Hematopoietic multipotent progenitor cell (in vitro differentiated cells): Measurements from ENCODE around the gene PAXIP1. TPM values are rescaled to one million over a fixed set of nuclear protein-coding genes. Genes with fewer than 3 reads are reported as not detected.
"Not testable (repeated sequence)": the region's sequence is repeated elsewhere in the genome, so short reads cannot be mapped to it uniquely, and the experiment has no call there.

Experiments used
- DNase-seq, 3 donors: peaks; one replicate each; pipeline ENCODE4 v3.0.0-alpha.2; 2011 to 2015; ENCODE audit warnings: low read depth in 2 of 3, low spot score in 2 of 3
- total RNA-seq: library from RNA; depleted of rRNA; stranded (reverse); fragments of >200 nt; gene quantifications from one replicate; pipeline ENCODE4 v1.2.3, GENCODE V29; 2012

The PAXIP1 gene
- total RNA-seq, 1 donor, result 9.7 TPM

DNA sequence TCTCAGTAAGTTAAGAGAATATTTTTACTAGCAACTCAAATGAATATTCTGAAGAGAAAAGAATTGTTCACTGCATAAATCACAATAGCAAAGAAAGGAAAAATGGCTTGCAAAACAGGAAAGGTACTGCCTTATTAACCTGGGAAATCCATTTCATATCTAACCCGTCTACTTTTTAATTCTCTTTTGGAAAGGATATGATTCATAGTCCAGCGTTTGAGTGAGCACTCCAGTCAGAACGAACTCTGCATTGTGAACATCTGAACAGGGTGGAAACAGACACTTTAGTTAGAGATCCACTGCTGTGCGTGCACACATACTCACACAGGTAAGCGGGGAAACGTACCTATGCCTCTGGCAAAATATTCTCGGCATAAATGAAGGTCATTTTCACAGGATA lies 56.8 kb downstream of the PAXIP1 start:
- no peak for DNase-seq

DNA sequence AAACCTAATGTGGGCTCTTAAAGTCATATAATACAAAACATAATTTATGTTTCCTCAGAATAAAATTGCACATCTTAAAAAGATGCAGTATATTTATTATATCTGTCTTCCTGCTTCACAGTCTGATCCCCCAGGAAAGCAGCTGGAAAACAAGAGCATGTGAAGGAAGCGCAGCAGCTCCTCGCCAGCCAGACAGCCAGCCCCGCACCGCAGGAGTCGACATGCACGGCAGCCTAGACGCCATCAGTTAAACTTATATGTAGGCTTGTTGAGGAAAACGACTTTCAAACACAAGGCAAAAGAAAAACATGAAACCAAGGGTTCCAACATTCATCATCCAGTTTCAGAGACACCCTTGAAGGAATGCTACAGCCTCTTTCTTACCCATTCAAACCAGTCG lies 59.0 kb downstream of the PAXIP1 start:
- DNase-seq, result no peak

DNA sequence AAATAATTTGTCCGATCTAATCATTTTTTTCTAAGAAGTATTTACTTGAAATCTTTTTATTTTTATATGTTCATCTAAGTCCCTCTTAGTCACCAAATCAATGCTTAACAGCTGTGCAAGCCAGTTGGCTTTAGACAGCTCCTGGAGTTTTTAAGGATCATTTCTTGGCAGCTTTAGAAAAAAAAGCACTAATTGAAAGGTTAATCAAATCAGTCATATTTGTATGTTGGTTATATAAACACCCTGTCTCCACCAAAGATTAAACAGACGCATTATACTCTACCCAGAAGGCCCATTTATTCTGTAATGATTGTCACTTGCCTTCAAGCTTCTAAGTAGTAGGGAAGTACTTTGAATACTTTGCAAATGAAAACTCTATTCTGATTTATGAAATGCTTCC lies 60.2 kb downstream of the PAXIP1 start:
- DNase-seq, result no peak

DNA sequence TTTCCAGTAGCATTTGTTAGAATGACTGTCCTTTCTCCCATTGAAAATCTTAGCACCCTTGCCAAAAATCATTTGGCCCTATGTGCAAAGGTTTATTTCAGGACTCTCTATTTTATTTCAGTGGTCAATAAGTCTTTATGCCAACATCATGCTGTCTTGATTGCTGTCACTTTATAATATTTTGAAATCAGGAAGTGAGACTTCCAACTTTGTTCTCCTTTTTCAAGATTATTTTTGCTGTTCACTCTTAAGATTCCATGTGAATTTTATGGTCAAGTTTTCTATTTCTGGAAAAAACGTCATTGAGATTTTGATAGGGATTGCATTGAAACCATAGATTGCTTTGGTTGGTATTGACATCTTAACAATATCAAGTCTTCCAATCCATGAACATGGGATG lies 65.1 kb downstream of the PAXIP1 start:
- DNase-seq, result no peak

DNA sequence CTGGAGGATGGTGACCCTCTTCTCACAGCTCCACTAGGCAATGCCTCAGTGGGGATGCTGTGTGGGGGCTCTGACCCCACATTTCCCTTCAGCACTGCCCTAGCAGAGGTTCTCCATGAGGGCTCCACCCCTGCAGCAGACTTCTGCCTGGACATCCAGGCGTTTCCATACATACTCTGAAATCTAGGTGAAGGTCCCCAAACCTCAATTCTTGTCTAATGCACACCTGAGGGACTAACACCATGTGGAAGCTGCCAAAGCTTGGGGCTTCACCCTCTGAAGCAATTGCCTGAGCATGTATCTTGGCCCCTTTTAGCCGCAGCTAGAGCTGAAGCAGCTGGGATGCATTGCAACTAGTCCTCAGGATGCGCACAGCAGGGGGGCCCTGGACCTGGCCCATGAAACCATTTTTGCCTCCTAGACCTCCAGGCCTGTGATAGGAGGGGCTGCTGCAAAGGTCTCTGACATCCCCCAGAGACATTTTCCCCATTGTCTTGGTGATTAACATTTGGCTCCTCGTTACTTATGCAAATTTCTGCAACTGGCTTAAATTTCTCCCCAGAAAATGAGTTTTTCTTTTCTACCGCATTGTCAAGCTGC lies 68.5 kb downstream of the PAXIP1 start:
- not testable (repeated sequence) for DNase-seq

DNA sequence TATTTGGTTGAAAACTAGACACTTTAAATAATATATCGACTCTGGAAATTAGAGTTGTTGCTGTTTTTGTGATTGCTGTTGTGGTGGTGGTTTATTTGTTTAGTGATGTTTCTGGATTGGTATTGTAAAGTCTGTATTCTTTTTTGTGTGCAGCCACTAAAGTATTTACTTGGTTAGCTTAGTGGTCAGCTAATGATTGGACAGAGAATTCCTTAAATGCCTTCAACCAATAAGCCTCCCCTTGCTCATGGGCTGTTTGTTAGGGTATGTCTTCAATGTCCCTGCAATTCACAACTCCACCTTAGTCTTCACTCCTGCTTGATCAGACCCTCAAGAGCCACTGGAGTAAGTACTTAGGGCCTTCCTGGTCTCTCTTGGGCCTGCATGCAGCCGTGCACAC lies 71.0 kb downstream of the PAXIP1 start:
- DNase-seq, result no peak

DNA sequence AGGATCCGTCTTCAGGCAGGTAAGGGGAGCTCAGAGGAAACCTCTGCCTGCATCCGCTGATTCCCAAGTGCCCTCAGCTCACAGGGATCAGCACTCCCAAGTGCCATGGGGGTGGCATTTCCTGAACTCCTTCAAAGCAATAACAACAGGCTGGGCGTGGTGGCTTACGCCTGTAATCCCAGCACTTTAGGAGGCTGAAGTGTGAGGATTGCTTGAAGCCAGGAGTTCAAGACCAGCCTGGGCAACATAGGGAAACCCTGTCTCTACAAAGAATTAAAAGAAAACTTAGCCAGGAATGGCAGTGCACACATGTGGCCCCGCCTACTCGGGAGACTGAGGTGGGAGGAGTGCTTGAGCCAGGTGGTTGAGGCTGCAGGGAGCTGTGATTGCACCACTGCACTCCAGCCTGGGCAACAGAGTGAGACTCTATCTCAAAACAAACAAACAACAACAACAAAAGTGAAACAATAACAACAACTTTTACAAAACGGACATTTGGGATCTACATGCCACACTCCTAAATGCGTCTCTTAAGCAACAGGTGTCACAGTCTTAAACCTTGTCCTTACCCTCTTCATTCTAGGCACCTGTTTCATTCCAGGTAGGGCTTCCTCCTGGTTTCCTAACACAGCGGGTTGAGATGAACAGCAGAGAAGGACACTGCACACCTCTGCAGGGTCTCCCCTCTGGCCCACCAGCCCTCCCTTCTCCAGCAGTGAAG lies 73.8 kb downstream of the PAXIP1 start:
- no peak for DNase-seq

DNA sequence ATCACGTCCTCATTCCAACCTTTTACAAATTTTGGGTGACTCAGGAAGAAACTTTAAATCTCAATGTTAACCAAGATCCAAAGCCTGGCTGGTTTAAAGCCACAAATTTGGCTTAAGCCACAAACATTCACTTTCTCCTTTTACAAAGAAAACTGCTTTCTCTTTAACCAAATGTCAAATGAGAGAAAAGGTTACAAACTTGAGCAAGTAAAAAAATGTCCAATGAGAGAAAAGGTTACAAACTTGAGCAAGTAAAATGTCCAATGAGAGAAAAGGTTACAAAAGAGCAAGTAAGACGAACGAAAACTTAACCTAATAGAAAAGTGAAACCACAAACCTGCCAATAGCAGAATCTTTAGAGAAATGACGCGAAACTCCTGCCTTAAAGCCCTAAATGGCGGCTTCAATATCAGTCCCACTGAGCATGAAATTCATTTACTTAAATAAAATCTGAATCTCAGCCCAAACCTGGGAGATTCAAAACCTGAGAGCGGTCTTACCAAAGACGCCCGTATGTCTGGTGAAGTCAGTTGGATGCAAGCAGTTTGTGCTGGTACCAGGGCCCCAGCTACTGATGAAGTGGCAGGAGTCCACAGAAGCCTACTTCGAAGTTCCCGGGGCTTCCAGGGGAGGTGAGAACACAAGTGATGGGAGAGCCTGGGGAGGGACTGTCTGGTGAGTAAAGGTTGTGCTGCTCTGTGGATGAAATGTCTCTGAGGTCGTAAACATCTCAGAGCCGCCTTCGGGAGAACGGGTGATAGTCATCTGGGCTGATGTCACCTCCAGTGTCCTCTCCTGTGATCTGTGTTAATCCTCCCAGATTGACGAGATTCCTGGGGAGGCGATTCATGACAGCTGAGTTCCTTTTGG lies 74.6 kb downstream of the PAXIP1 start:
- DNase-seq, result peak; percentile 83 to 99 (median 90)

DNA sequence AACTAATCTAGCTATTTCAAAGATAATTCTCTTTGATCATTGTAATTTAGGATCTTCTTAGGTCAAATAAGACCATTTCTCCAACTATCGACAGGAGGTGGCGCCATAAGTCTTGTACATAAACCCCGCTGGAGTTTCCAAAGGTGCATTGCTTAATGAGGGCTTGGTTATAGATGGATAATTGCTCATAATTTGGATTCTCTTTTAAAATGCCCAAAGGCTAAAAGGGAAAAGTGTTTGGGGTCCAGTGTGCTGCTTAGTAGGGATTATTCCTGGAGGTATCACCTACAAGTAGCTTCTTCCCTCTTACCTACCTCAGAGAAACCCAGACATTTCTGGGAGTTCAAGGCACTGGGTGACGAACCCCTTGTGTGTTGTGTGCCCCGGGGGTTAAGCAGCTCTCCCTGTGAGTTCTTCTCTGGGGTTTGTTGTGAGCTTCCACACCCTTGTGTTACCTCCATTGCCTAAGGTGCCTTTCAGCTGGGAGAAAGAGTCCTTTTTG lies 75.2 kb downstream of the PAXIP1 start:
- DNase-seq, result peak; percentile 57 to 93 (median 80)

DNA sequence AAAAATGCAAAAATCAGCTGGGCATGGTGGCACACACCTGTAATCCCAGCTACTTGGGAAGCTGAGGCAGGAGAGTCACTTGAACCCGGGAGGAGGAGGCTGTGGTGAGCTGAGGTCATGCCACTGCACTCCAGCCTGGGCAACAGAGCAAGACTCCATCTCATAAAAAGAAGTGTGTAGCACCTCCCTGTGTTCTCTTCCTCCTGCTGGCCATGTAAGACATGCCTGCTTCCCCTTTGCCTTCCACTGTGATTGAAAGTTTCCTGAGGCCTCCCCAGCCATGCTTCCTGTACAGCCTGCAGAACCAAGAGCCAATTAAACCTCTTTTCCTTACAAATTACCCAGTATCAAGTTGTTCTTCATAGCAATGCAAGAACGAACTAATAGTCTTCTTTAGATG lies 80.5 kb downstream of the PAXIP1 start:
- DNase-seq, result not testable (repeated sequence)

DNA sequence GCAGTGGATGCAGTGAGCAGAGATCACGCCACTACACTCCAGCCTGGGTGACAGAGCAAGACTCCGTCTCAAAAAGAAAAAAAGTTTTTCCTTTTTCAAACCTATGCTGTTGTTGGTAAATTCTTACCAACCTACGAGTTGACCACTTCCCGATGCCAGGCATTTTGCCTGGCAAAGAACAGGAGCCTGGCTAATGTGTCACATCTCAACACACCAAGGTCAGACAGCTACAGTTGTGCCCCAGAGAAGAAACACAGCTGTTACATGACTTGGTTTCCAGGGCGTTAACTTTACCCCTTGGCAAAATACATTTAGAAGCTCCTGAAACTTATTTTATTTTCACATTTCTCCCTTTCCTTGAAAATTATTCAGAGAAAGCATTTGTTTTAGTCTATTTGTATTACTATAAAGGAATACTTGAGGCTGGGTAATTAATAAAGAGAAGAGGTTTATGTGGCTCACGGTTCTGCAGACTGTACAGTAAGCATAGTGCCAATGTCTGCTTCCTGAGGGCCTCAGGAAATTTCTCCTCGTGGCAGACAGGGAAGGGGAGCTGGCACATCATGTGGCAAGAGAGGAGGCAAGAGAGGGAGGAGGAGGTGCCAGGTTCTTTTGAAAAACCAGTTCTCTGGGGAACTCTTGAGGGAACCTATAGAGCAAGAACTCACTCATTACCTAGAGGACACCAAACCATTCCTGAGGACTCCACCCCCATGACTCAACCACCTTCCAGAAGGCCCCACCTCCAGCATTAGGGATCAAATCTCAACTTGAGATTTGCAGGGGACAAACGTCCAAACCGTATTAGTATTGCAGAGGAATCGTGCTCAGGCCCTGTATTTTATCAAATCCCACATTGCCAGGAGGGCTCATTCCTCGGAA lies 83.3 kb downstream of the PAXIP1 start:
- no peak for DNase-seq

DNA sequence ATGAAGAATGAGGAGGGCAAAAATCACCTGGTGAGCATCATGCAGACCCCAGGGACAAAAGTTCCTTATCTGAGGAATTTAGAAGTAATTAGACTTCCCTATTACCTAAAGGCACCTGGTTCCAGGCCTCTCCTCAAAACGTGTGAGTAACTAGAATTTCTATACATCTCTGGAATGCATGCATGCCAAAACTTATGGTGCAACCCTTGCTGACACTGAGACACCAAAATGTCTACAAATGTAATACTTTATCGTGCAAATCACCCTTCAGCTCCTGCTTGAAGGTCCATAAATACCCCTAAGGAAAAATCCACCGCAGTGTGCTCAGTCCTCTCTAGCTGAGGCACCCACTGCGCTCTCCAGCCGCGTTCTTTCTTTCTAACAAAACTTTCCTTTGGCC lies 84.2 kb downstream of the PAXIP1 start:
- no peak for DNase-seq

DNA sequence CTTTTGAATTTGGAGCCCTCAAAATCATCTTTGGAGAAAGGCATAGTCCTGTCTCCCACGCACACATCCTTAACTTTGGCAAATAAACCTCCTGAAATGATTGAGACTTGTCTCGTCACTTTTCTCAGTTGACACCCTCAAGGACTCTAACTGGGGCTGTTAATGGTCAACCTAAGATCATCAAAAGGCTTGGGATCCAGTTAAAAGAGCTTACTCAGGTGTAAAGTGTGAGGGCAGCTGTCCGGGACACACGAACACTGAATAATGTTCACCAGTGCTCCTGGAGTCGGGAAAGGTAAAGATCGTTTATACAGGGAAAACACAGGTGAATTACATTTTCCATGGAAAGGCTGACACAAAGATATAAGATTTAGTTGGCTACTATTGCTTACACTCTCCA lies 84.7 kb downstream of the PAXIP1 start:
- DNase-seq, result no peak

DNA sequence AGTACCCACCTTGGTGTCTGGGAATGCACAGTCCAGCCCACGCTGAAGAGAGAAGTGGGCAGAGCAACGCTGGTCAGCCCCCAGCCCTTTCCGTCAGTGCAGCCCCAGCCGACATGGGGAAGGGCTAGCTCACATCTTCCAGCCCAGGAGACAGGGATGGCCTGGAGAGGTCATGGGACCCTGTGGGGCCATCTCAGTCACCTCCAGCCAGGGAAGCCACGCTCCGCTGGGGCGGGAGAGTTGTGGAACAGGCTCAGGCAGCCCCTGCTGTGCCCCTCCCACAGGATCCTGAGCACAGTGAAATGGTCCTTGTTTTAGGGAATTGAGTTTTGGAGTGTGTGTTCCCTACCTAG lies 85.1 kb downstream of the PAXIP1 start:
- DNase-seq, result no peak

DNA sequence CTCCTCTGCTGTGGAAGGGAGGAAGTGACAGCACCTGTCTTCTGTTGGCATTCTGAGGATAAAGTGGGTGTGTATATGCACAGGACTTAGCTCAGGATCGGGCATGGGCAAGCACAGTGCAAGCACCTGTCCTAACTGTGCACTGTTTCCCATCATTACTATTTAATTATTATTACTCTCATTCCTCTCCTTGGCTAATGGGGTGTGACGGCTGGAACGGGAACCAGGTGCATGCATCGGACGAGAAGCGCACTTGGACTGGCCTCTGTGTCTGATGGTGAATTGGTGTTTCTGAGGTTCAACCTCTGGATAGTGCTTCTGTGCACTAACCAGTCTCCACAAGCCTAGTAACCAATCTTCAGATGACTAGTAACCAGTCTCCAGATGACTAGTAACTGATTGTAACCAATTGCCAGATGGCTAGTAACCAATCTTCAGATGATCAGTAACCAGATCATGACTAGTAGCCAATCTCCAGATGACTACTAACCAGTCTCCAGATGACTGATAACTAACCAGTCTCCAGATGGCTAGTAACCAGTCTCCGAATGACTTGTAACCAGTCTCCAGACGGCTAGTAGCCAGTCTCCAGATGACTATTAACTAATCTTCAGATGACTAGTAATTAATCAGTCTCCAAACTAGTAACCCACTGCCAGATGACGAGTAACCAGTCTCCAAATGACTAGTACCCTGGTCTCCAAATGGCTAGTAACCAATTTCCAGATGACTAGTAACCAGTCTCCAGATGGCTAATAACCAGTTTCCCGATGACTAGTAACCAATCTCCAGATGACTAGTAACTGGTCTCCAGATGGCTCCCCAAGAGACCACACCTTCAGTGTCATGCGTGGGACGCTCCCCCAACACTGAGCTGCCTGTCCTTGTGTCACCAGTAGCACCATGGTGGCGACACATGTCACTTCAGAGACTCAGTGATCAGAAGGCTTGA lies 85.8 kb downstream of the PAXIP1 start:
- DNase-seq, result no peak

DNA sequence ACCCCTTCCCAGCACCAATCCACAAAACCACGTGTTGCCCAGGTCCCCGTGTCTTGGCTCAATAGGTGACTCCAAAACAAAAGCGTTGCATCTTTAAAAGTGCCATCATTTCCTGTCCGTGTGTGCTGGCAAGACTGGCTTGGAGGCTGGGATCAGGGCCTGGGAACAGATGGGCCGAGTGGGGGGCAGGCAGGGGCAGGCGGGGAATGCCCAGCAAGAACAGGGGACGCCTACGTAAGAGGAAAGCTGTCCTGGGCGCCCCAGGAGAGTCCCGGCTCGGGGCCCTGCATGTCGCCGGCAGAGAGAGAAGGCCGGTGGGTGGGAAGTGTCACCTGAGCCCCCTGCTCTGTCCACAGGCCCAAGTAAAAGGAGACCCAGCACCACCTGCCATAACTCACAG lies 86.5 kb downstream of the PAXIP1 start:
- DNase-seq, result no peak

DNA sequence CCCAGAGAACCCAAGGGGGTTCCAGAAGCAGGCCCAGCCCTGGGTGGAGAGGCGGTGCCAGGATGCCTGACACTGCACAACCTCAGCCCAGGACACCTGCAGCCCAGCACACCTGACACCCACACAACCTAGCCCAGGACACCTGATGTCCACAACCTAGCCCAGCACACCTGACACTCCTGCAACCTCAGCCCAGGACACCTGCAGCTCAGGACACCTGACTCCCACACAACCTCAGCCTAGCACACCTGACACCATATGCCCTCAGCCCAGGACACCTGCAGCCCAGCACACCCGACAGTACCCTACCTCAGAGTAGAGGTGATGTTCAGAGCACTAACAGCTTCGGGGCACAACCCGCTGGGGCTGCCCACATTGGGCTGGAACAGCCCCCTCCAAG lies 87.3 kb downstream of the PAXIP1 start:
- no peak for DNase-seq

DNA sequence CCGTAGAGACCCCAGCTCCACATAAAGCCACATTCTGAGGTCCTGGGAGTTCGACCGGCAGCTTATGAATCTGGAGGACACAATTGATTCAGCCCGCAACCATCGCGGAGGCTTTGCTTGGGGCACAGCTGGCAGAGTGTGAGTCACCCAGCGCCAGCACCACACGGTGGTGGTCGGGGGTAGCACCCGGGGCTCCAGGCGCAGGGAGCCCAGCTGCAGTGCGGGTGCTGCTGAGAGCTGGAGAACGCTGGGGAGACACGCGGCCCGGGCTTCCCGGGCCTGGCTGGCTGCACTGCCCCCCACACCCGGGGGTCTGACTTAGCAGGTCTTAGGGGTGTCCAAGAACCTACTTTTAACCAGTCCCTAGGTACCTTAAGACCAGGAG lies 87.9 kb downstream of the PAXIP1 start:
- peak in 2 of 3 donors; percentile 35 to 41 for DNase-seq

DNA sequence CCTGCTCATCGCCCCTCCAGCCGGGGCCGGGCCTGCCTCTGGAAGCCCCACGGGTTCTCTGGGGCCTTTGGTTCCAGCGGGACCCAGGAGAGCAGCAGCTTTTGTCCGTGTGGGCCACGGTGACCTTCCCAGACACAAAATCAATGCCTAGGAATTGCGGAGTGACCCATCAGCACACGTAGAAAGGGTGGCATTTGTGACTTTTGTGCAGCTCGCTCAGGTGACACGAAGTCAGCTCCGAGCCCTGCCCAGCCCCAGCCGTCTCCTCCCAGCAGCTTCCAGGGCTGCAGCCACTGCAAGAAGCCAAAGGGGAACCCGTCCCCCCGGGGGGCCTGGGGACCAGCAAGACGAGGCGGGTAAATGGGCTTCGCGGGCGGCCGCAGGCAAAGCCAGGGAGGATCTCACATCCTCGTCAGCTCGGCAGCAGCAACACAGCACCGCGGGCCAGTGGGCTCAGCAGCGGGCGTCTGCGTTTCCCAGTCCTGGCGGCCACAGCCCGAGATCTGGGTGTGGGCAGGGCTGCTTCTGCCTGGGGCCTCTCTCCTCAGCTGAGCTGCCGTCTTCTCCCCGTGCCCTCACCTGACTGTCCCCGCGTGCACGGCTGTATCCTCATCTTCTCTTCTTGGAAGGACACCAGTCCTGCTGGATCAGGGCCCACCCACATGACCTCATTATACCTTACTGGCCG lies 88.5 kb downstream of the PAXIP1 start:
- peak in 1 of 3 donors; percentile 3 for DNase-seq
